GM12891 (cell line): ENCODE data around the gene FBXO34. TPM values are rescaled to one million over a fixed set of nuclear protein-coding genes. Genes with fewer than 3 reads are reported as not detected.
A peak's percentile ranks its signal among the peaks of the same experiment; 100 is the strongest.

ENCODE experiments used
- DNase-seq: peaks from one replicate; pipeline ENCODE4 v3.0.0; 2011; ENCODE audit warnings: low spot score; ENCODE audit not compliant: insufficient read length
- FAIRE-seq: peaks from 2 replicates; lab custom pipeline; 2011; peaks lifted over from hg19 to GRCh38; lab: Jason Lieb, UNC
- PAX5 ChIP-seq: IDR thresholded peaks from 2 replicates; pipeline ENCODE4 v1.6.1; 2011; ENCODE audit warnings: low read length, moderate library complexity, mild to moderate bottlenecking; ENCODE audit not compliant: insufficient read depth, severe bottlenecking
- POLR2A ChIP-seq: IDR thresholded peaks from 2 replicates; pipeline ENCODE4 v1.6.1; 2011; ENCODE audit warnings: low read depth, low read length, control low read depth
- POLR2AphosphoS5 ChIP-seq: IDR thresholded peaks from 2 replicates; pipeline ENCODE4 v1.6.1; 2011; ENCODE audit warnings: low read depth, low read length, control low read depth
- POU2F2 ChIP-seq: IDR thresholded peaks from 2 replicates; pipeline ENCODE4 v1.6.1; 2011; ENCODE audit warnings: low read depth, mild to moderate bottlenecking, control low read depth, low read length, moderate library complexity
- SPI1 ChIP-seq: IDR thresholded peaks from 2 replicates; pipeline ENCODE4 v1.6.1; 2011; ENCODE audit warnings: low read depth, low read length, control low read depth
- TAF1 ChIP-seq: IDR thresholded peaks from 2 replicates; pipeline ENCODE4 v1.6.1; 2011; ENCODE audit warnings: low read depth, low read length, control low read depth
- polyA plus RNA-seq: library from polyadenylated mRNA; unstranded; fragments of >200 nt; gene quantifications from one replicate; pipeline ENCODE4 v1.2.1, GENCODE V29; 2012; ENCODE audit warnings: low read depth, missing spikeins, inconsistent platforms; ENCODE audit not compliant: missing spikeins

The FBXO34 gene, protein sequence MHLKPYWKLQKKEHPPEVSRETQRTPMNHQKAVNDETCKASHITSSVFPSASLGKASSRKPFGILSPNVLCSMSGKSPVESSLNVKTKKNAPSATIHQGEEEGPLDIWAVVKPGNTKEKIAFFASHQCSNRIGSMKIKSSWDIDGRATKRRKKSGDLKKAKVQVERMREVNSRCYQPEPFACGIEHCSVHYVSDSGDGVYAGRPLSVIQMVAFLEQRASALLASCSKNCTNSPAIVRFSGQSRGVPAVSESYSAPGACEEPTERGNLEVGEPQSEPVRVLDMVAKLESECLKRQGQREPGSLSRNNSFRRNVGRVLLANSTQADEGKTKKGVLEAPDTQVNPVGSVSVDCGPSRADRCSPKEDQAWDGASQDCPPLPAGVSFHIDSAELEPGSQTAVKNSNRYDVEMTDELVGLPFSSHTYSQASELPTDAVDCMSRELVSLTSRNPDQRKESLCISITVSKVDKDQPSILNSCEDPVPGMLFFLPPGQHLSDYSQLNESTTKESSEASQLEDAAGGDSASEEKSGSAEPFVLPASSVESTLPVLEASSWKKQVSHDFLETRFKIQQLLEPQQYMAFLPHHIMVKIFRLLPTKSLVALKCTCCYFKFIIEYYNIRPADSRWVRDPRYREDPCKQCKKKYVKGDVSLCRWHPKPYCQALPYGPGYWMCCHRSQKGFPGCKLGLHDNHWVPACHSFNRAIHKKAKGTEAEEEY
- polyA plus RNA-seq, result 8.2 TPM

GRCh38 chr14:55270832-55271571 is at the start of gene FBXO34:
TSS of gene FBXO34 (plus strand) at chr14:55271421. CDS start at chr14:55350391, 78,970 bp downstream.
- FAIRE-seq (peak; percentile 98), DNase-seq (peak; percentile 75)
- TF ChIP-seq POU2F2 (peak; percentile 50; the same call in 1 of the 2 replicates), SPI1 (peak; percentile 92), POLR2AphosphoS5 (peak; percentile 62; the same call in 1 of the 2 replicates), POLR2A (peak; percentile 64; the same call in 1 of the 2 replicates), TAF1 (no peak), PAX5 (peak; percentile 80)

GRCh38 chr14:55221968-55222367 is 49.3 kb upstream of the FBXO34 start:
- FAIRE-seq, result peak; percentile 76
- TF ChIP-seq PAX5 (no peak), POLR2A (no peak), TAF1 (no peak), POLR2AphosphoS5 (no peak), POU2F2 (no peak), SPI1 (no peak)

GRCh38 chr14:55223364-55223763 is 47.9 kb upstream of the FBXO34 start:
- FAIRE-seq, result no peak

More at GRCh38 chr14:55221968-55222367, 49.3 kb upstream of the FBXO34 start:
- no peak for DNase-seq

GRCh38 chr14:55228261-55228660 is 43.0 kb upstream of the FBXO34 start:
- FAIRE-seq, result no peak
- TF ChIP-seq POLR2AphosphoS5 (no peak), TAF1 (no peak), POLR2A (no peak), PAX5 (no peak), SPI1 (no peak), POU2F2 (no peak)

More at GRCh38 chr14:55223364-55223763, 47.9 kb upstream of the FBXO34 start:
- no peak for TF ChIP-seq POLR2A
- TF ChIP-seq POU2F2, result no peak
- no peak for TF ChIP-seq POLR2AphosphoS5
- no peak for TF ChIP-seq TAF1
- no peak for TF ChIP-seq SPI1
- no peak for DNase-seq

DNA sequence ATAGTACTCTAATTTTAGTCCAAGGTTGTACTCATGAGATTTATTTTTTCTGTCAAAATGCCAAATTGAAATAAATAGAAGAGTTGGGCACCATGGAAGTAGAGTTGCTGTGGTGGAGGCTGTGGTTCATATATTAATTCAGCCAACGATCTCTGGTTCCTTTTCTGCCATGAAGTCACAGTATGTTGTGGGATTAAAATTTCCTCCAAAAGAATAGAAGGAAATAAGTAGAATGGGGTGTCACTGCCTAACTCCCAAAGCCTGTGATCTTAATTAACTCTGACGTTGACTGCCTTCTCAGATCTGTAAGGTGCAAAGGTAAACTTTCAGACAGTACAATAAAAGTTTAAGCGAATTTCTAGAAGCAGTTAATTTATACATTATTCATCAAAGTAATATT is 37.6 kb upstream of the FBXO34 start:
- DNase-seq, result no peak
- TF ChIP-seq SPI1 (no peak), TAF1 (no peak), POLR2A (no peak), PAX5 (no peak), POU2F2 (no peak), POLR2AphosphoS5 (no peak)
- no peak for FAIRE-seq

More at GRCh38 chr14:55228261-55228660, 43.0 kb upstream of the FBXO34 start:
- no peak for DNase-seq

- TF ChIP-seq POU2F2 (no peak), POLR2AphosphoS5 (no peak), PAX5 (no peak), TAF1 (no peak), SPI1 (no peak), POLR2A (no peak)
- DNase-seq (no peak), FAIRE-seq (no peak)
Measured at GRCh38 chr14:55238019-55238680, 33.1 kb upstream of the FBXO34 start.

DNA sequence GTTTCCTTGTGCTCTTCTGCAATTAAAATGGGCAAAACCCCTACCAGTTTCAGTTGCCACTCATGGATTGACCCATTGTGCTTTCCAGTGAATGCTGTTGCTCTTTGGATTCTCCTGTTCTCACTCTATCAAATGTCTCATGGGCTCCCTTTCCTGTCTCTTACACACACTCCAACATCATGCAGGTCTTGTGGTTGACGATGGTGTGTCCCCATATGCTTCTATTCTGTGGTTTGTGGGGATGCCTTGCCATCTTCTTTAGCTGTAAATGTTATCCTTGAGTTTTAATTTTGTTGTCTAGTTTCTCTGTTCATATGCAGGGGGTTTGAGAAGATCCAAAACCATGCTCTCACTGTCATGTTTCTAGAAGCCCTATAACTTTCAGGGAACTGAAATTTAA is 31.9 kb upstream of the FBXO34 start:
- FAIRE-seq, result no peak

More for the DNA sequence above, 31.9 kb upstream of the FBXO34 start:
- DNase-seq, result no peak
- TF ChIP-seq SPI1 (no peak), PAX5 (no peak), TAF1 (no peak), POU2F2 (no peak), POLR2AphosphoS5 (no peak)
